Measurements from ENCODE around the gene KIAA1549.
"Not testable (repeated sequence)": the region's sequence is repeated elsewhere in the genome, so short reads cannot be mapped to it uniquely, and the experiment has no call there.

KIAA1549 gene

DNA sequence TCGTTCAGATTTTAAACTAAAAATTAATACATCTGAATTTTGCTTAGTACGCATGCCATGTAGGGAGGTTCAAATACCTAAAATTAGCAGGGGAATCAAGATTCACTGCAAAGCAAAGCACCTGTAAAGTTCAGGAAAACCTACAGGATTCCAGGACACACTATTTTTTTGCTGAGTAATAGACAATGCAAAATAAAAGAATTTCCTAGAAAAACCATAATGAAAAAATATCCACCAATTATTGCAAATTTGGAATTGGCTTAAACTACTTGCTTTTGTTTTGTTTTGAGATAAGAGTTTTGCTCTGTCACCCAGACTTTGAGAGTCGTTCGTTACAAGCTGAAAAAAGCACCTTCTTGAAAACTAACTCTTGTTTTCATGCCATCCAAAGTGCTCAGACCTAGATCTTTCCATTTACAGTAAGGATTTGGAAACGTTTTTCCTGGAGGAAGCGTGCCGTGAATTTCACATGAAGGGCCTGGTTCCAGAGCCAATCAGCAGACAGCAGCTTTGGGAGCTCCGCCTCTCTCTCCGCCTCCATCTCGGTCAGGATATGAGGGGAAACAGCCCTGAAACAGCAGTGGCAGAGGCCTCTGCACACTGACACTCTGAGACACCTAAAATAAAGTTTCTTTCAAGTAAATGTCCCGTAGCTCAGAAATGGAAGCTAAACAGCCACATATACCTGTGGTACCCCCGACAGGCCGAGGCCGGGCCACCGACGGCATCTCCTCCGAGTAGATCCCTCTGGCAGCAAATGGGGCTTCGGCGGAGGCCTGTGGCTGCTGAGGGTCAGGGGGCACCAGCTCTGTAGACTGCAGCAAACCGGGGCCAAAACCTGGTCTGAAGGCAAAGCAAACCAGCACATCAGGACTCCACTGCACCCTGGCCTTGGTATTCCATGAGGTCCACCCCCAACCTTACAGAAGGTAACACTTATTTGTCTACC is 137.3 kb downstream of the KIAA1549 start:
- no peak for DNase-seq

DNA sequence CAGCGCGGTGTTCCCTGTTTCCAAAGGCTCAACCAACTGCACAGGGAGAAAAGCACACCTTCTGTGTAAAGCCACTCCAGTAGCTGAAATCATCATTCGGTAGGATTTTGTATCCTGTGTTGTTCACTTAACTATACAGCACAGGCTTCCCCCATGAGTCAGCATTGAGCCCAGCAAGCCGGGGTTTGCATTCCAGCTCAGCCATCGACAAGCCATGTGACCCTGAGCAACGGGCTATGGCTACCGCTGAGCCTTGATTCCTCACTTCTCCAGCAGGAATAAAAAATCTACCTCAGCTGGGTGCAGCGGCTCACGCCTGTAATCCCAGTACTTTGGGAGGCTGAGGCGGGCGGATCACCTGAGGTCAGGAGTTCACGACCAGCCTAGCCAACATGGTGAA is 139.1 kb downstream of the KIAA1549 start:
- peak; percentile 57 for DNase-seq

GRCh38 chr7:138838166-138838565 is 143.0 kb downstream of the KIAA1549 start:
- DNase-seq, result no peak

DNA sequence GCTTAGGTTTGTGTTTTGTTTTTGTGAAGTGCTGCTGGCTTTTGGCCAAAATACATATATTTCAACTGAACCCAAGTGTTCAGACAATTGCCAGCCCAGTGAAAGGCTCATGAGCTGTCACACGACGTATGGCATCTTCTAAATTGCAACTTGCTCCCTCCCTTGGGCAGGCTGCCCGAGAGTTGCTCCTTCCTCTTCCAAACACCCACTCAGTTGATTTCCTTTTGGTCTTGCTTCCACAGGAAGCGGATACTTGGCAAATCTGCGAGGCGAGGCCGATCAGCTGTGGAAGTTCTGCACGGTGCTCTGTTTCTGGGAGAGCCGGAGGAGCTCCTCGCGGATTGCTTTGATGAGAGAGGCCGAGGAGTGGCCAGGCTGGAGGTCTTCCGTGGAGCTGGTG is 143.6 kb downstream of the KIAA1549 start:
- no peak for DNase-seq

DNA sequence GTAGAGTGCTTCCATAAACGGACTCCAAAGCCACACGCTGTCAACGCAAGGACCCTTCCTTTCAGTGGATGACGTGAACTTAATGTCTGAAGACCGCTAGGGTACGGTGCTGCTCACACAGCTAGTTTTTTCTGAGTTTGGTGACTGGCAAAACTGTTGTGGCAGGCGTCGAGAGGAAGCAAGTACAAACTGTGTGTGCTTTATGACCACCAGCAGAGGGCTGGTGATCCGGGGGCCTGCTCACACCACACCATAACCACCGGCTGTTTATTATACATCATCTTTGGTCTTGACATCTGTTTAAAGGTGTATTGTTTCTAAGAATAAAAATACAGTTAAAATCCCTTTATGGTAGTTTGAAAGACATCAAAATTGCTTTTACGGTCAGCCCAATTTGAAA is 146.1 kb downstream of the KIAA1549 start:
- DNase-seq, result no peak

DNA sequence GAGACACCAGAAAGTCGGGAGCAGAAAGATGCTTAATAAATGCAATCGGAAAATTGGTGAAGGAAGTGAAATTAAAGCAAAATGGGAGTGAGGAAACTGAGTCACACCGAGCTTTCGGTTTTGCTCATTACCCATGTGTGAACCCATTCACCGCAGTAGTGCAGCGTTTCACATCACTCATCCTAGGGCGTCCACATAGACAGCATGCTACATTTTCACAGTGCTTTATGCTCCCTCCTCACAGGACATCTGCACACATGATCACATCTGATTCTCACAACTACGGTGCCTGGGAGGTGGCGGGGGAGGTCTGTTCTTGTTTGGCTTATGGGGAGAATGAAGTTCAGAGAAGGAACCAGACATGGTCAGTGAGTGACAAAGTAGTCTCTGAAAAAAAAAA is 146.6 kb downstream of the KIAA1549 start:
- DNase-seq, result no peak

DNA sequence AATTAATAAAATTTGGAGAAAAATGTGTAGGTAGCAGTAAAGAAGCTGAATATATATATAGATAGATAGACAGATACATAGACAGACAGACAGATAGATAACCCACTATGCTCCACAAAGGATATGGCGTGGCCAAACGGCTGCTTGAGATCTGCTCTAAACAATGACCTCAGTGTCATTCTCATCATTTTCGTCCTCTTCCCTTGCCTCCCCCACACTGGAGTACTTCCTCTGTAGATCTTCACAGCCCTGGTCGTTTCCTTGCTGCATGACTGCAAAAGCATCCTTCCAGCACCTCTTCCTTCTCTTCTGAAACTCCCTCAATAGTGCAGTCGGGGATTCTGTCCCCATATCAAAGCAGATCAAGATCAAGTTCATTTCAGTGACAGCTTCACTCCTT is 147.6 kb downstream of the KIAA1549 start:
- DNase-seq, result no peak

GRCh38 chr7:138832966-138833365 is 148.2 kb downstream of the KIAA1549 start:
- no peak for DNase-seq

GRCh38 chr7:138829335-138829734 is 151.9 kb downstream of the KIAA1549 start:
- no peak for DNase-seq

- no peak for DNase-seq
Measured at GRCh38 chr7:138828302-138828701, 152.9 kb downstream of the KIAA1549 start.

DNA sequence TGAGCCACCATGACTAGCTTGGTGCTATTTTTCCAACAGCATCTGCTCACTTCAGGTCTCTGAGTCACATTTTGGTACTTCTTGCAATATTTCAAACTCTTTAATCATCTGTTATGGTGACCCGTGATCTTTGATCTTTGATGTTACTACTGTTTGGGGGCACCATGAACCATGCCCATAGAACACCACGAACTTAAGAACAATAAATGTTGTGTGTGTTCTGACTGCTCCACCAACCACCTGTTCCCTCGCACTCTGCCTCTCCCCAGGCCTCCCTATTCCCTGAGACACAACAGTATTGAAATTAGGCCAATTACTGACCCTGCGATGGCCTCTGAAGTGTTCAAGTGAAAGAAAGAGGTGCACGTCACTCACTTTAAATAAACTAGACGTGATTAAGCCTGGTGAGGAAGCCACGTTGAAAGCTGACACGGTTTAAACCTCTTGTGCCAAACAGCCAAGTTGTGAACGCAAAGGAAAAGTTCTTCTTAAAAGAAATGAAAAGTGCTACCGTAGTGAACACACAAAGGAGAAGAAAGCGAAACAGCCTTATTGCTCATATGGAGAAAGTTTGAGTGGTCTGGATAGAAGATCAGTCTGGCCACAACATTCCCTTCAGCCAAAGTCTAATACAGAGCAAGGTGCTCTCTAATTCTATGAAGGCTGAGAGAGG is 156.0 kb downstream of the KIAA1549 start:
- DNase-seq, result no peak

DNA sequence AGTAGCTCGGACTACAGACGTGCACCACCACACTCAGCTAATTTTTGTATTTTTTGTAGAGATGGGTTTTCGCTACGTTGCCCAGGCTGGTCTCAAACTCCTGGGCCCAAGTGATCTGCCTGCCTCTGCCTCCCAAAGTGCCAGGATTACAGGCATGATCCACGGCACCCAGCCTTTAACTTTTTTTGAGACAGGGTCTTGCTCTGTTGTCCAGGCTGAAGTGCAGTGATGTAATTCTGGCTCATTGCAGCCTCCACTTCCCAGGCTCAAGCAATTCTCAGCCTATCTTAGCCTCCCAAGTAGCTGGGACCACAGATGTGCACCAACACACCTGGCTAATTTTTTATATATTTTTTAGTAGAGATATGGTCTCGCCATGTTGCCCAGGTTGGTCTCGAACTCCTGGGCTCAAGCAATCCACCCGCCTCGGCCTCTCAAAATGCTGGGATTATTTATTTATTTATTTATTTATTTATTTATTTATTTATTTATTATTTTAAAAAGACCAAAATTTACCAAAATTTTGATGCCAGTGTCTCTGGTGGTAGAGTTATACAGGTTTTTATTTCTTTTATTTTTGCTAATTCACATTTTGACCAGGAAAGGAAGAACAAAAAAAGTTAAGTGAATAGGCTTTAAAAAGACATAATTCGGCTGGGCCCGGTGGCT is 158.2 kb downstream of the KIAA1549 start:
- no peak for DNase-seq

- DNase-seq, result no peak
Measured at GRCh38 chr7:138821912-138822311, 159.3 kb downstream of the KIAA1549 start.

DNA sequence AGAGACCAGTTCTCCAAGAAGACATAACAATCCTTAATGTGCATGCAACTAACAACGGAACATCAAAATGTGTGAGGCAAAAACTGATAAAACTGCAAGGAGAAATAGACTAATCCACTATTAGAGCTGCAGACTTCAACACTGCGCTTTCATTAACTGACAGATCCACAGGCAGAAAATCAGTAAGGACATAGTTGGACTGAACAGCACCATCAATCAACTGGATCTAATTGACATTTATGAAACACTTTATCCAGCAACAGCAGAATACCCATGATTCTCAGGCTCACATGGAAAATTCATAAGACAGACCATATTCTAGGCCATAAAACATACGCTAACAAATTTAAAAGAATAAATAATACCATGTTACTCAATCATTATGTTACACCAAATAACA is 161.6 kb downstream of the KIAA1549 start:
- no peak for DNase-seq

GRCh38 chr7:138816650-138817049 is 164.5 kb downstream of the KIAA1549 start:
- no peak for DNase-seq

DNA sequence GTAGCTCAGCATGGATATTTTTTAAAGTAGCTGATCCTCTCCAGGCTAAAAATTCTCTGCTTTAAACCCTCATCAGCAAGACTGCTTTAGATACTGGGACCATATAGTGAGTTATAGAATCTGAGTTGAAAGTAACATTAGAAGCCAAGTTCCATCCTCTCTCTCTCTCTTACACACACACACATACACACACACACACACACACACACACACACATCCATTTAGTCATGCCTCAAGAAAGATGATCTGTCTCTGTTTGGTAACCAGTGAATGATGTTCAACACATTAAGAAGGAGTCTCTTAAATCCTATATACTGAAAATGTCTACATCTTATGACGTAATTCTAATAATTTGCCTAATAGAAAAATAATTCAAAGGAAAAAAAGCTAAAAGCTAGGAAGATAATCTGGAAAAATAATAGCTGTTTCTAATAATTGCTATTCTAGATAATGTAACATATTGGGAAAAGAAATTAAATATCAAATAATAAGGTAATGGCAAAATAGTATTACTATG is 166.3 kb downstream of the KIAA1549 start:
- DNase-seq, result no peak

DNA sequence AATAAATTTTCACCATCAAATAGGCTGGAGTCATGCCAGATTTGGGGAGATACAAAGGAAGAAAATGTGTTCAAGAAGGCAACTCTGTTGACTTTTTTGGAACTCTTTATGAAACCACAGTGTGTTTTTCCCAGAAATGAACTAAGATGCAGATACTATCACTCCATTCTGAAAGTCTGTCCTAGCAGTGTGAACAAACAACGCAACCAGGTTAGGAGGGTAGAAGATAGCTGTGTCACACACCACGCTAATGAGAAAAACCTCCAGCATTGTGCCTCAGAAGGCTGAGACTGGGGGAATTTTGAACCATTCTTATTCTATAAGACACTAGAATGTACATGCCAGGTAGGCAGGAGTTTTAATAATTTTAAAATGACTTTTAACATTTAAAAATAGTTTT is 167.2 kb downstream of the KIAA1549 start:
- no peak for DNase-seq

GRCh38 chr7:138811327-138811726 is 169.9 kb downstream of the KIAA1549 start:
- DNase-seq, result not testable (repeated sequence)

GRCh38 chr7:138809346-138809745 is 171.8 kb downstream of the KIAA1549 start:
- no peak for DNase-seq

- DNase-seq, result no peak
Measured at GRCh38 chr7:138804618-138805017, 176.6 kb downstream of the KIAA1549 start.

DNA sequence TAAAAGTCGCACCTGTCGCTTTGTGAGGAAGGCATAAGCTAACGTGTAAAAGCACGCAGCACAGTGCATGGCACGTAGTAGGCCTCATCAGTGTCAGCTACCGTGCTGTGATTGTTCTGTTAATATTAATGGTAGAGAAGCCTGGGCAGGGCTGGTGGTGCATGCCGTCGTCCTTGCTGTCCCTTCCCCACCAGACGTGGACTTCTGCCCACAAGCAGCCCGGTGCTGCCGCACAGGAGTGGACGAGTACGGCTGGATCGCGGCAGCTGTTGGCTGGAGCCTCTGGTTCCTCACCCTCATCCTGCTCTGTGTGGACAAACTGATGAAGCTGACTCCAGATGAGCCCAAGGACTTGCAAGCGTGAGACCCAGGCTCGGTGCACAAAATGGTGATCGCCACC is 178.5 kb downstream of the KIAA1549 start:
- DNase-seq, result no peak

DNA sequence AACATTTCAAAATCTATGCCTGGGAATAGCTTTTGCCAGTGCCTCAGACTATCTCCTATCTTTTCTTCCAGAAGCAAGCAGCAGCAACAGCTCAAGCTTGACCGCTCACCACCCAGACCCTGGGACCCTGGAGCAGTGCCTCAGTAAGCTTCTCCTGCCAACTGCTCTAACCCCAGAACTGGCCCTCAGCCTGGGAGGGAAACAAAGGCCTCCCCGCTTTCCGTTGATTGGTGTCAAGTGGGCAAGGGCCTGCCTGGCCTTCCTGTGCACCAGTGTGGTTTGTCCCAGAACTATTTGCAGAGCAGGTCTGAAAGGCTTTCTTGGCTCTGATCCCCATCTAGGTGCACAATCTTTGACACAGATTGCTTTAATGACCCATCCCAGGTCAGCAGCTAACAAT is 179.9 kb downstream of the KIAA1549 start:
- DNase-seq, result no peak

- DNase-seq, result no peak
Measured at GRCh38 chr7:138799336-138800000, 181.7 kb downstream of the KIAA1549 start.

Measured in fibroblast of upper back skin (primary cell).